Choroid plexus epithelial cell (primary cell): ENCODE results near the gene CCDC172.

Source experiments
- DNase-seq: peaks from one replicate; pipeline ENCODE4 v3.0.0-alpha.2; 2010; ENCODE audit warnings: low read depth
- H3K4me3 ChIP-seq: 2 replicates; pipeline ENCODE4 v1.5.1; 2011; ENCODE audit warnings: low read depth, mild to moderate bottlenecking, control low read depth, low read length, moderate library complexity
- TF ChIP-seq, protein P1 (sequence below): conservative IDR thresholded peaks from 2 replicates; pipeline ENCODE4 v1.5.1; 2011; ENCODE audit warnings: low read depth, mild to moderate bottlenecking, control low read depth, inconsistent platforms, low read length, moderate library complexity

The CCDC172 gene

DNA sequence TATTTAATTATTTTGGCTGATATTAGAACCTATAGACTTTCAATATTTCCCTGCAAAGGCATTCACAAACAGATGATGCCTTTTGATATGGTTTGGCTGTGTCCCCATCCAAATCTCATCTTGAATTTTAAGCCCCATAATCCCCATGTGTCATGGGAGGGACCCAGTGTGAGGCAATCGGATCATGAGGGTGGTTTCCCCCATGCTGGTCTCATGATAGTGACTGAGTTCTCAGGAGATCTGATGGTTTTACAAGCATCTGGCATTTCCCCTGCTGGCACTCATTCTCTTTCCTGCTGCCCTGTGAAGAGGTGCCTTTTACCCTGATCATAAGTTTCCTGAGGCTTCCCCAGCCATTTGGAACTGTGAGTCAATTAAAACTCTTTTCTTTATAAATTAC, 94.1 kb downstream of the CCDC172 start:
- TF ChIP-seq, protein P1, sequence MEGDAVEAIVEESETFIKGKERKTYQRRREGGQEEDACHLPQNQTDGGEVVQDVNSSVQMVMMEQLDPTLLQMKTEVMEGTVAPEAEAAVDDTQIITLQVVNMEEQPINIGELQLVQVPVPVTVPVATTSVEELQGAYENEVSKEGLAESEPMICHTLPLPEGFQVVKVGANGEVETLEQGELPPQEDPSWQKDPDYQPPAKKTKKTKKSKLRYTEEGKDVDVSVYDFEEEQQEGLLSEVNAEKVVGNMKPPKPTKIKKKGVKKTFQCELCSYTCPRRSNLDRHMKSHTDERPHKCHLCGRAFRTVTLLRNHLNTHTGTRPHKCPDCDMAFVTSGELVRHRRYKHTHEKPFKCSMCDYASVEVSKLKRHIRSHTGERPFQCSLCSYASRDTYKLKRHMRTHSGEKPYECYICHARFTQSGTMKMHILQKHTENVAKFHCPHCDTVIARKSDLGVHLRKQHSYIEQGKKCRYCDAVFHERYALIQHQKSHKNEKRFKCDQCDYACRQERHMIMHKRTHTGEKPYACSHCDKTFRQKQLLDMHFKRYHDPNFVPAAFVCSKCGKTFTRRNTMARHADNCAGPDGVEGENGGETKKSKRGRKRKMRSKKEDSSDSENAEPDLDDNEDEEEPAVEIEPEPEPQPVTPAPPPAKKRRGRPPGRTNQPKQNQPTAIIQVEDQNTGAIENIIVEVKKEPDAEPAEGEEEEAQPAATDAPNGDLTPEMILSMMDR = no peak
- H3K4me3 ChIP-seq = no peak overlapping the region
- DNase-seq = no peak

DNA sequence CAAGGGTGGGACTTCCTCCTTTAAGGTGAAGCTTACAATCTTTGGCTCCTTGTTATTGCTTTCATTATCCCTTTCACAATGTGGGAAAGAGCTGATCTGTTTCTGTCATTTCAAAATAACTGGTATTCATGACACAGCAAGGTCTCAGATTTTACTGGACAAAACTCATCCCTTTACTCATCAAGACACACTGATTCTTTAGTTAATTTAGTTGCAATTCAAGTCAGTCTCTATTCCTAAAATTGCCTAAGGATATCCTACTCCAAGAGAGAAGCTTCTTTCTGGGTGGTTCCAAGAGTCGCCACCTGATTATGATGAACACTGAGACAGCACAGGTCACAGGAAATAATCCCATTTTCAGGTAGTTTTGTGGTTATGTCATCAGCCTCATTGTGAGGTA, 97.6 kb downstream of the CCDC172 start:
- TF ChIP-seq, protein P1 = no peak
- DNase-seq = no peak
- no peak overlapping the region for H3K4me3 ChIP-seq

DNA sequence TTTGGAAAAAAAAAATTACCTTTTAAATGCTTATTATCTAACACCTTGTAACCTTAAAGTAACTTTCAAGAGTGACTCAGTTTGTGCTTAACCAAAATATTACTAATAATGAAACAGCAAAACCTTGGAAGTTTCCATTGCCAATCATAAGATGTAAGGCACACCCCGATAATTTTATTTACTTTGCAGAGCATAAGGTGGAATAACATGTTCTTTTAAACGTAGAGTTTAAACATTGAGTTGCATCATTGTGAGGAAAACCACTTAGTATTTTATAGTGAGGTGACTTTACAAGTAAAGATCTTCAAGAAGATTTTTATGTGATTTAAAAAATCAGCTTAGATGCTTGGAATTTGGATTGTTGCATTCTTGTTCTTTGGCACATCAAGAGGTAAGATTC, 103.4 kb downstream of the CCDC172 start, which contains the start of gene PNLIPRP3:
Gene PNLIPRP3, plus strand, starts transcription at position 177 of the 400 bp plus-strand sequence. Its CDS starts 166 bp downstream, at position 343.
- H3K4me3 ChIP-seq = no peak within 1 kb of the TSS
- TF ChIP-seq, protein P1 = no peak
- DNase-seq = no peak

DNA sequence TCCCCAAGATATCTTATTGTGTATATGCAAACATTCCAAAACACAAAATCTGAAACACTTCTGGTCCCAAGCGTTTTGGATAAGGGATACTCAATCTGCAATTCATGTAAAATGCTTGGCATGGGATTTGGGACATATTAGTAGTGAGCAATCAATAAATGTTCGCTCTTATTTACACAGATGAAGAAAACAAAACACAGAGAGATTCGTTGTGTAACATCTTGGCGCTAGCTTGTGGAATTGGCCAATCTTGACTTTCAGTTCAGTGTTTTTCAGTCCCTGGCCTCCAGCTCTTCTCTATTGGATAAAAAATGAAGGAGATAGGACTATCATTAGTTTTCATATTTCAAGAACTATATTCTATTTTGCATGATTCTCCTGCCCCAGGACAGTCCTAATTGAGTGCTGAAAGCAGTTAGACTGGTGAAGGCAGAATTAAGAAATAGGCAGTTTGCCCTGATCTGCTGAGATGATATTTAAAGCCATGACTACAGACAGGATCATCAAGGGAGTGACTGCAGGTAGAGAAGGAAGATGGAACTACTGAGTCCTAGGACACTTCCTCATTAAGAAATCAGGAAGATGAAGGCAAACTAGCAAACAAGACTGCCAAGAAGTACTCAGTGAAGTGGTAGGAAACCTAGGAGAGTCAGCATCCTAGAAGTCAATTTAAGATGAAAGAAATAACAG, 105.2 kb downstream of the CCDC172 start:
- H3K4me3 ChIP-seq = no peak overlapping the region
- TF ChIP-seq, protein P1 = no peak
- DNase-seq = no peak
